RWPE2 (cell line): ENCODE measurements around the gene SGPP1.
A peak's percentile ranks its signal among the peaks of the same experiment; 100 is the strongest.

ENCODE experiments used
- ATAC-seq: fragments of 200-7000 bp; cut with Tn5 transposase; 3 replicates; pipeline ENCODE4 v1.9.1; 2021; ENCODE audit warnings: low read depth
- DNase-seq: peaks from one replicate; pipeline ENCODE4 v3.0.0-alpha.2; 2020; ENCODE audit warnings: low spot score
- H3K27ac ChIP-seq: fragments of 450-650 bp; 2 replicates; pipeline ENCODE4 v1.5.1; 2017; ENCODE audit warnings: mild to moderate bottlenecking; ENCODE audit not compliant: poor library complexity, severe bottlenecking
- H3K27me3 ChIP-seq: fragments of 250-450 bp; sonication (Bioruptor Pico); 2 replicates; pipeline ENCODE4 v1.5.1; 2021; ENCODE audit warnings: mild to moderate bottlenecking, moderate library complexity; ENCODE audit not compliant: insufficient read depth, poor library complexity, severe bottlenecking
- H3K36me3 ChIP-seq: fragments of 250-450 bp; sonication (Bioruptor Pico); 2 replicates; pipeline ENCODE4 v1.5.1; 2020; ENCODE audit warnings: low read depth, mild to moderate bottlenecking, moderate library complexity
- H3K4me1 ChIP-seq: fragments of 250-450 bp; sonication (Bioruptor Pico); 2 replicates; pipeline ENCODE4 v1.5.1; 2021; ENCODE audit warnings: mild to moderate bottlenecking, moderate library complexity; ENCODE audit not compliant: insufficient read depth, poor library complexity, severe bottlenecking
- H3K4me3 ChIP-seq: fragments of 250-450 bp; sonication (Bioruptor Pico); 2 replicates; pipeline ENCODE4 v1.5.1; 2021; ENCODE audit warnings: mild to moderate bottlenecking, moderate library complexity; ENCODE audit not compliant: severe bottlenecking
- H3K9me3 ChIP-seq: fragments of 250-450 bp; sonication (Bioruptor Pico); 2 replicates; pipeline ENCODE4 v1.5.1; 2021; ENCODE audit warnings: mild to moderate bottlenecking, moderate library complexity; ENCODE audit not compliant: severe bottlenecking
- CTCF ChIP-seq: fragments of 450-650 bp; IDR thresholded peaks from one replicate; pipeline ENCODE4 v1.5.1; 2017; ENCODE audit warnings: mild to moderate bottlenecking, moderate library complexity; ENCODE audit not compliant: poor library complexity, severe bottlenecking

Gene SGPP1

DNA sequence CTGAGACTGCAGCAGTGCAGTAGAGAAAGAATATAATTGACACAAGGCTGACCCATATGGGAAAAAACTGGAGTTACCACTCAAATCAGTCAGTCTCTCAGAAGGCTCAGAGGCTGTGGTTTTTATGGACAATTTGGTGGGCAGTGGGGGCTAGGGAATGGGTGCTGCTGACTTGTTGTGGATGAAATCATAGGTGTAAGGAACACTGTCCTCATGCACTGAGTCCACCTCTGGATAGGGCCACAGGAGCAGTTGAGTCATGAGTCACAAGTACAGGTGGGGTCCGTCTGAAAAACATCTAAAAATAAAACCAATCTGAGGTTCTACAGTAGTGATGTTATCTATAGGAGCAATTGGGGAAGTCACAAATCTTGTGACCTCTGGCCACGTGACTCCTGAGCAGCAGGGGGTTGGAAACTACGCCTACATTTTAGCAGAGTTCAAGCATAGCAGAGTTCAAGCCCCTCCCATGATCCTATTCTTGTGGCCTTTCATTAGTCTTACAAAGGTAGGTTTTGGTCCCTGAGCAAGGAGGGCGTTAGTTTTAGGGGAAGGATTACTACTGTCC, 18.1 kb upstream of the SGPP1 start:
- Histone ChIP-seq H3K27me3 (no peaks in the 10 kb centered on the region), H3K36me3 (no peaks in the 10 kb centered on the region), H3K4me1 (no peaks in the 10 kb centered on the region), H3K9me3 (no peaks in the 10 kb centered on the region), H3K27ac (no peak overlapping the region), H3K4me3 (no peak overlapping the region)
- peak; percentile 36; the same call in 1 of the 3 replicates for ATAC-seq
- DNase-seq, result no peak
- no peak for TF ChIP-seq CTCF

DNA sequence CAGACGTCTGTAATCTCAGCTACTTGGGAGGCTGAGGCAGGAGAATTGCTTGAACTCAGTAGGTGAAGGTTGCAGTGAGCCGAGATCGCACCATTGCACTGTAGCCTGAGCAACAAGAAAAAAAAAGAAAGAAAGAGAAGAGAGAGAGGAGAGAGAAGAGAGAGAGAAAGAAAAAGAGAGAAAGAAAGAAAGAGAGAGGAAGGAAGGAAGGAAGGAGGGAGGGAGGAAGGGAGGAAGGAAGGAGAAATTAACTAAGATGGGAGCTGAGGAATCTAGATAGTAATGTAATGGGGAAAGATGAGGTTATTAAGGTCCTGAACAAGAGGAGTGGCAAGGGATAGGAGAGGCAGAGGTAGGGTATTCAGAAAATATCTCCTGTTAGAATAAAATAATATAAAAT, 17.4 kb upstream of the SGPP1 start:
- no peaks in the 10 kb centered on the region for H3K4me1 ChIP-seq
- H3K36me3 ChIP-seq, result no peaks in the 10 kb centered on the region
- no peaks in the 10 kb centered on the region for H3K9me3 ChIP-seq
- no peak overlapping the region for H3K4me3 ChIP-seq
- no peak overlapping the region for H3K27ac ChIP-seq
- ATAC-seq (no peak), DNase-seq (no peak)
- TF ChIP-seq CTCF, result no peak
- no peaks in the 10 kb centered on the region for H3K27me3 ChIP-seq

GRCh38 chr14:63737582-63738006, 9.7 kb upstream of the SGPP1 start:
- no peak for TF ChIP-seq CTCF
- Histone ChIP-seq H3K36me3 (no peaks in the 10 kb centered on the region), H3K4me1 (no peaks in the 10 kb centered on the region), H3K4me3 (no peak overlapping the region), H3K27me3 (no peaks in the 10 kb centered on the region), H3K9me3 (no peaks in the 10 kb centered on the region), H3K27ac (no peak overlapping the region)
- DNase-seq (no peak), ATAC-seq (no peak)

DNA sequence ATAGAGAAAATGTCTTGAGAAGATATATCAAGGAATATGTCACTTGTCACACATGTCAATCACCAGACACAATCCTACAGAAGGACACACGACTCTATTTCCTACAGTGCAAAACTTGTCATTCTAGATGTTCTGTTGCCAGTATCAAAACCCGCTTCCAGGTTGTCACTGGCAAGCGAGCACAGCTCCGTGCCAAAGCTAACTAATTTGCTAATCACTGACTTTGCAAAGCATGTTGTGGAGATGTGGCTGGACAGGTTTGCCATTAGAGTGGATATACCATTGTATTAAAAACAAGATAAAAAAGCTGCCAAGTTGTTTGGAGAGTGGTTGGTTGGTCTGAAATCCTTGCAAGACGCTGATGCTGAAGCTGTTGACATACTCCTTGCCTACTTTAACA, 7.9 kb upstream of the SGPP1 start:
- Histone ChIP-seq H3K9me3 (no peaks in the 10 kb centered on the region), H3K4me3 (no peak overlapping the region), H3K27me3 (no peaks in the 10 kb centered on the region), H3K4me1 (no peaks in the 10 kb centered on the region), H3K36me3 (no peaks in the 10 kb centered on the region), H3K27ac (no peak overlapping the region)
- TF ChIP-seq CTCF, result no peak
- DNase-seq, result no peak
- no peak for ATAC-seq

DNA sequence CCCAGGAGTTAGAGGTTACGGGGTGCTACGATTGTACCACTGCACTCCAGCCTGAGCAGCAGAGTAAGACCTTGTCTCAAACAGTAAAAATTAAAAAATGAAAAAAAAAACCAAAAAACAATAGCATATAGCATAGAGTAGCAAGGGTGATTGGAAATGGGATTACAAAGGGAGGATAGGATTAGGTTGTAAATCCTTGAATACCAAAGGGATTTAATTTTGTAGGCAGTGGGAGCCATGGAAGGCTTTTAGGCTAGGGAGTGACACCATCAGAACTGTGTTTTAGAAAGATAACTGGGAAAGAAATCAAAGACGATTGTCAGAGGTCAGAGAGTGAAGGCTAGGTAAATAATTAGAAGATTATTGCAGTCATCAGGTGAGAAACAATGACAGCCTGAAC, 2.8 kb upstream of the SGPP1 start:
- no peaks in the 10 kb centered on the region for H3K9me3 ChIP-seq
- no peaks in the 10 kb centered on the region for H3K27me3 ChIP-seq
- no peak for DNase-seq
- no peak for ATAC-seq
- peaks cover 6% of the 10 kb centered on the region for H3K4me1 ChIP-seq
- no peaks in the 10 kb centered on the region for H3K36me3 ChIP-seq
- no peak overlapping the region for H3K4me3 ChIP-seq
- no peak overlapping the region for H3K27ac ChIP-seq
- no peak for TF ChIP-seq CTCF
